ENCODE data around the gene CAPN9.

The CAPN9 gene

GRCh38 chr1:230800891-230801840 lies 54.0 kb downstream of the CAPN9 start:
- no peak for DNase-seq

GRCh38 chr1:230804396-230804795 lies 57.2 kb downstream of the CAPN9 start:
- no peak for DNase-seq

DNA sequence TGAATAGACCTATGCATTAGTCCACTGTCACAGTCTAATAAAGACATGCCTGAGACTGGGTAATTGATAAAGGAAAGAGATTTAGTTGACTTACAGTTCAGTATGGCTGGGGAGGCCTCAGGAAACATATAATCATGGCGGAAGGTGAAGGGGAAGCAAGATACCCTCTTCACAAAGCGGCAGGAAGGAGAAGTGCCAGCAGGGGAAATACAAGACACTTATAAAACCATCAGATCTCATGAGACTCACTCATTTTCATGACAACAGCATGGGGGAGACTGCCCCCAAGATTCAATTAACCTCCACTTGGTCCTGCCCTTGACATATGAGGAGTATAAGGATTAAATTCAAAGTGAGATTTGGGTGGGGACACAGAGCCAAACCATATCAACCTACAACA lies 59.4 kb downstream of the CAPN9 start:
- no peak for DNase-seq

DNA sequence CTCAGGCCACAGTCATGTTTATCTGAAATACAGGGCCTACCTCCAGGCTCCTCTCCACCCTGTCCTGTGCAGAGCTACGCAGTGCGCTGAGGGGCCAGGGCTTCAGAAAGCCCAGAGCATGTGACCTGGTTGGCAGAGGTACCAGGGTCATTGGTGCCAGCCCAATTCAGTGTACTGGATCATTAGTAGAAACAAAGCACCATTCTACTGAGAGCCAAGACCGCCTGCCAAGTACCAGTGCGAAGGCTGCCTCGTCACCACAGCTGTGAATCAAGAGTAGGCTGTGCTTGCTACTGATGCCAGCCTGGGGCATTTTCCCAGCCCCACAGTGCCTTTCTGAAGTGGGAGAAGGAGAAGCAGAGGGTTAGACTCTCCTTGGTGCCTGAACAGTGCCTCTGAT lies 59.8 kb downstream of the CAPN9 start:
- DNase-seq, result no peak

DNA sequence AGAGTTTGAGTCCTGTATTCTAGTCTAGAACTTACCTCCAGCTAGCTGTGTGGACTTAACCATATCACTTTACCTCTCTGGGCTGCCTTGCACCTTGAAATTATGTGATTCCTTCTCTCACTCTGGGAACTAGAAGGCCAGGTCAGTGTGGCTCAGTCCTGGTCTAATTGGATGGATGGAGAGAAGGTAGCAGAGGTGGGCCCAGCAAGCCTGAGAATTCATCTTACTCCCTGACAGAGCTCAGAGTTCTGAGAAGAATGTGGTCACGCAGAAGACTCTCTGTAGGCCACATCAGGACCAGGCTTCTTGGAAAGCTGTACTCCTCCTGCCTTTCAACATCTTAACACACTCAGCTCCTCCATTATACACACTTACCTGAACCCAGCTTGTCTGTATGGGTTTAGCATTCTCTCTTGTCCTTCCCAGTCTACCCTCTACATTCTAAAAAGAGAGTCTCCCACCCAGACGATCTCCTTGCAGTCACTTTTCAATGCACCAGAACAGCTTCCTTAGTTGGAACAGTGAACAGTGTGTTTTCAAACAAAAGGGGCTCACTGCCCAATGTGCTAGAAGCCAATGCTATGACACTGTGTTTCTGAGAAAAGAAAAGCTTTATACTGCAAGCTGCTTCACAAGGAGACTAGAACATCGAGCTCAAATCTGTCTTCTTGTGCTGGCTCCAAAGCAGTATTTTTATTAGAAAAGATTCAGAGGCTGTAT lies 60.5 kb downstream of the CAPN9 start:
- no peak for DNase-seq

DNA sequence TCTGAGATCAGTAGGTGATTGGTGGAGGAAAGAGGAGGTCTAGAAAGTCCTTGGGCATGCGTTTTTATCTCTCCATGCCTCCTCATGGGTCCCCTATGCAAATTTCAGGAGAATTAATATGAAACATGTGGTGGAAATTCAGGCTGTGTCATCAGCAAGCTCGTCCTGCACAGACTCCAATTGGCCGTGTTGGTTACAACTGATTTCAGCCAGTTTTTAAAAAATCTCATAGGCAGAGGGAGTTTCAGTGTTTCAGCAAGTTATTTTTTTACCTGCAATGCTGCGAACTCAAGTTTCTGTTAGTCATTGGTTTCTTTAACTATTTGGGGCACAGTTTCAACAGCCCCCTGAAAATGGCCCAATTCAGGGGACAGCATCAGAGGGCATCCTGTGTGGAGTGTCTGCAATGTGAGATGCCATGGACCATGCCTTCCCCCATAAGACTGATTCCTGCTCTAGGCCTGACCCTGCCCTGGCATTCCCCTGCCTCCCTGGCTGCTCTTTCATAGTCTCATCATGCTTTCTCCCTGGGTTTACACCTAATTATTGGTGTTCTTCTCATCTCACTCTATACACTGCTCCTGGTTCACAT lies 61.2 kb downstream of the CAPN9 start:
- no peak for DNase-seq

DNA sequence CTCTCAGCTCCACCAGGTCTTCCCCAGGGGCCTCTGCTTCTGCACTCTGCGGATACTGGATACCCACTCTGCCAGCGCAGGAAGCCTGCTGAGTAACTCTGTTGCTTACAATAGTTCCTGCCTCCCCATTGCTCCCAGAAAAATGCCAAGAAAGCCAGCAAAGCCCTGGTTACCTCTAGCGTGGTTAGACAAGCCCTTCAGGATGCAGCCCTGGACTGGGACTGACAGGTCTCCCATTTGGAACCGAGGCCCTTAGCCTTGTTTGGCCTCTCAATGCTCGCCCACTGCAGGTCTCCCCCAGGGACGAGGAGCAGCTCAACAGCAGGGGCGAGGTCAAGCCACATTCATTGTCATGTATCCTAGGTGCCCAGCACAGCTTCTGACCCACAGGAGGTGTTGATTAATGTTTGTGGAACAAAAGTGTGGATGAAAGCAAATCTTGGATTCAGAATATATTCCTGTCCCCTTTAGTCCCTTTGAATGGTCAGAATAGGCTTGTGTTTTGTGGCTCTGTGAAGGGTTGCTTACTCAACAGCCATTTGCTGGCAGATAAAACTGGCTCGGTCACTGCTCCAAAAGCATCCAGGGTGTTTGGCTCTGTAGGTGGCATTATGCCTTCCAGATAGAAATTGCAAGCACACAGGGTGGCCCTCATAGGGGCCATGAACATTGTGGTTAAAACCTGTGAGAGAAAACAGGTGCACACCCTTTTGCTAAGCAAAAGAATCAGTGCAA lies 62.2 kb downstream of the CAPN9 start:
- no peak for DNase-seq

GRCh38 chr1:230812568-230812967 lies 65.4 kb downstream of the CAPN9 start:
- no peak for DNase-seq

DNA sequence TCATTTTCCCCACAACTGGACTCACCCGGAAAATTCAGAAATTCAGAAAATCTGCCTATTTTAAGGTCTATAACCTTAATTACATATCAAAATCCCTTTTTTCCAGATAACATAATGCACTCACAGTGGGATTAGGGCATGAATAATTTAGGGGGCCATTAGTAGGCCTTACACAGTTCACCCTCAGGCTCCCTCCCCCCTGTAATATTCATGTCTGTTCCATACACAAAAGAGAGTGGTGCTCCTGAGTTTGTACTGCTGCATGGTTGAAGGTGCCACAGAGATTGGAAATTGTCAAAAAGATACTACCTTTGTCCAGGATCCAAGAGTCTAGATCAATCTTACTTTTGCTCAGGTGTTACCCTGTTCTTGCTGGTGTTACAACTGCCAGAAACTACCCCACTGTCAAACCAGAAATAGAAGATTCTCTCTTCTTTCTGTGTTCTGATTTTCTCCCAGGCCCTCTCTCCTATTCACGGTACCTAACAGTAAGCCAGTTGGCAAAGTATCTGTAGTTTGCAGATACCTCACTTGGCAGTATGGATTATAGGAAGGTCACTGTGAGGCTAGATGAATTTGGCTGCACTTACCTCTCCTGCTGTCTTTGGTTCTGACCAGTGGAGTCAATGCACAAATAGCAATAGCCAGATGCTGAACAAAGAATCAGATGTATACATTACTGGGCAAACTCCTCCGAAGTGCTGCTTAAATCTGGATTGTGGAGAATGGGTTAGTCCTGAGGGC lies 67.9 kb downstream of the CAPN9 start:
- no peak for DNase-seq

GRCh38 chr1:230816018-230816417 lies 68.8 kb downstream of the CAPN9 start:
- DNase-seq, result no peak

- DNase-seq, result no peak
These were observed 71.2 kb downstream of the CAPN9 start for GRCh38 chr1:230818367-230818766.

DNA sequence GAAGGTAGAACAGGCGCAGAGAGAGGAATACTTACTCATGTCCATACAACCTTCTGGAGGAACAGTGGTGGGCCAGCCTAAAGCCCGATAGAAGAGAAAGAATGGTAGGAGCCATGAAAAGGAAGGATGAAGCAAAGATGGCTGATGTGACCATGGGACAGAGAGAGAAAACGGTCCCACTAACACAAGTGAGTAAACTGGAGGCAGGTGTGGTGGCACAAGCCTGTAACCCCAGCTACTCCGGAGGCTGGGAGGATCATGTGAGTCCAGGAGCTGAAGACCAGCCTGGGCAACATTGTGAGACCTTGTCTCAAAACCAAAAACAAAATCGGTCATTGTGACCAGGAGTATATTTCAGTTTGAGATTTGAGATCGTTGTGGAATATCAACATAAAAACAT lies 71.7 kb downstream of the CAPN9 start:
- no peak for DNase-seq

GRCh38 chr1:230819976-230820375 lies 72.8 kb downstream of the CAPN9 start:
- DNase-seq, result no peak

DNA sequence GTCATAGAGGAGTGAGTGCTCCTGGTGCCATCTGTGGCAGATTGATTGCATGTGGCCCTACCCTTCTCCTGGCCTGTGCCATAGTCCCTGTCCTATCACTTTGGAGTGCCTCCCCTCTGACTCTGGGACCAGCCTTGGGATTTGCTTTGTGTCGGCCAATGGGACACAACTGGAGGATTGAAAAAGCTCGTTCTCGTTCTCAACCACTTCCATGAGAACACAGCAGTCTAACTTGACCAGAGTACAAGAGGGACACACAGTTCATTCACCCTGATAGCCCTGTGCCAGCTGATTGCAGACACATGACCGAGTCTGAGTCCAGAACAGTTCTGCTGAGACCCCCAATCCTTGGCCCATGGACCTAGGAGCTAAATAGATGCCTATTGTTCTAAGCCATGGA lies 73.4 kb downstream of the CAPN9 start:
- no peak for DNase-seq

DNA sequence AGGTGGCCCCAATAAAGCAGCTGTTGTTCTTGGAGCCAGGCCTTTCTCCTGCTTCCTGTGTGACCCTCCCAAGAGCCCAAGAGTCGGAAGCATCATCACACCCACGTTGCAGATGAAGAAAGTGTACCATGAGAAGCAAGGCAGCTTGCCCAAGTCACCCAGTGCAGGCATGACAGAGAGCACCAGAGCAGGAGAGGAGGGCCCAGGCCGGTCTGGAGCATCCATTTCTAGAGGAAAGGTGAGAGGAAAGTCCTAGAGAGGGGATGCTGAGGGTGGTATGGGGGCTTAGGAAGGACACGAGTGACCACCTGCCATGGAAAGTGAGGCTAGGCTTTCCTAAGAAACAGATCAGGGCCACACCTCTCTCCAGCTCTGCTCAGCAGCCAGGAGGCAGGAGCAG lies 74.2 kb downstream of the CAPN9 start:
- DNase-seq, result no peak

- DNase-seq, result no peak
These were observed 74.9 kb downstream of the CAPN9 start for GRCh38 chr1:230822092-230822581.

DNA sequence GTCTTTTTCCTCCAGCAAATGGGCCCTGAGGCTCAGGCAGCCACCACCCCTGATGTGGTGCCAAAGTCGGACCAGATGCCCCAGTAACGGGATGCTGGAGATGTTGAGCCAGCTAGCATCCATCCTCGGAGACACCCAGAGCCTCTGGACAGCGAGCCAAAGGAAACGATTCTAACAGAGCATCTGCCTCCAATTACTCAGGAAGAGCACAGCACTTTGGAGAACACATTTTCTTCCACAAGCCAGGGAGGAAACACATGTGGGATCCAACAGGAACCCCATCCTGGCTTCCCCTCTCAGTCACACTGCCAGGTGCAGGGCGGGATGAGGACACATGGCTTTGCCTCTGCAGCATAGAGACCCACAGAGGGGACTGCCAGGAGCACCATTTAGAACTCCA lies 76.2 kb downstream of the CAPN9 start:
- DNase-seq, result no peak

GRCh38 chr1:230823931-230824381 lies 76.8 kb downstream of the CAPN9 start:
- DNase-seq, result no peak

DNA sequence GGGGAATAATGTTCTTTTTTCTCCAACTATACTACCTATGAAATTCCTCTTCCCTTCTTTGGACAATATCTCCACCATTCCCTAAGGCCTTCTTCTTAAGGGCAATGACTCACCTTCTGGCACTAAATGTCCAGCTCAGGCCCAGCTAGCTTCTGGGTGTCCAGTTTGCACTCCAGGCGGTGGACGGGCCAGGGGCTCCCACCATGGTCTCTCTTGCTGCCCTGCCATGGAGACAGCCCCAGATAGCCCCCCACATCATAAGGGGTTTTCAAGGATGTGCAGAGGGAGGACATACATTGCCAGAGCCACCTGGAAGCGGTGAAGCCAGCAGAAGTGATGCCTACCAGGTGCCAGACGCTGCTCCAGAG lies 77.3 kb downstream of the CAPN9 start:
- no peak for DNase-seq

DNA sequence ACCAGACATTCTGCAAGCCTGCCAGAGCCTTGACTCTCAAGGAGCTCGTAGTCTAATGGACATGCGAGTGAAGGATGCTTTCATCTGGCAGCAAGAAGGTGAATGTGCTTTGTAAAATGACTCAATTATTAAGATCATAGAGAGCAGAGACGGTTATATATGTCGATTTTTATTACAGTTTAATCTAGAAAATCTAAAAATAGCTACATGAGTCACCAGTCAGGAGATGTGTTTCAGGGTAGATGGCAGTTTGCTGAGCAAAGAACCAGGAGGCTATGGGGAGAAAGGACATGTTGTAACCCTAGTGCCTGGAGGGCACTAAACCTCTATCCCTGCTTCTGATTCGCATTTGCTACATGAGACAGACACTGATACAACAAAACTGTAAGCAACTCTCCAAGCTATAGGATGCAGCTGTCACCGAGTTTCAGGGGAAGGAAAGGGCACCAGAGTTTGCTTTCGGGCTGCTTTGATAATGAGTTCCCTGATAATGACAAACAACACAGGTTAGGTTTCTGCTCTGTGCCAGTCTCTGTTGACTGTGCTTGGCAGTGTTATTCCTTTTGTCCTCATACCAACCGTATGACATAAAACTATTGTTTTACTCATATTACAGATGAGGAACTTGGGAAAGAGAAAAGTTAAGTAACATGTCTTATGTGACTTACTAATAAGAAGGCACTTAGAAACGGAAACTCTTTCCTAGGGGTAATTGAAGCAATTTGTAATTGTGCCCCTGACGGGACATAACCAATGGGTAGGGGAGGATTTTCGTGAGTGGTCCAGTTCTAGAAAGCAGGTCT lies 77.9 kb downstream of the CAPN9 start:
- DNase-seq, result no peak

DNA sequence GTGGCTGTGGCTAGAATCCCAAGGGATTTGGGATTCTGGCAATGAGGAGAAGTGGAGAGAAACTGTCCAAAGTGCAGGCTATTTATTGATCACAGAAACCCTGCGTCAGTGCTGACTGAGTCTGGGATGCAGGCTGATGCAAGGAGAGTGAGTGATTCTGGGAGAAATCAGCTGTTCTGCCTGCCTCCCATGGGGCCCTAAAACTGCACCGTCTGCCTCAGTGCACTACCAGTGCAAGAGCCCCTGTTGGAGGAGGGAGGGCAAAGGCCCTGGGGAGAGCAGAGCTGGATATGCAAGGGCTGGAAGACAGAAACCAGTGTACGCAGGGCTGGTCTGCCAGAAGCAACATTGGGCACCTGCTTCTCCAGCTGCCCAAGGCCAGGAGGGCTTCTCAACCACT lies 78.6 kb downstream of the CAPN9 start:
- DNase-seq, result no peak

Data from activated CD4-positive, alpha-beta T cell treated with anti-CD3 and anti-CD28 coated beads, Interleukin-10, Interleukin-2, amounts not matched to agents 100 ng/mL and 50 ng/mL, durations not matched to agents 16 hours and 8 hours (primary cell).